Neural progenitor cell (in vitro differentiated cells): ENCODE data around the gene GSDME. TPM values are rescaled to one million over a fixed set of nuclear protein-coding genes. Genes with fewer than 3 reads are reported as not detected.

Source experiments
- DNase-seq: peaks from one replicate; pipeline ENCODE4 v3.0.0-alpha.2; 2016; ENCODE audit warnings: low spot score
- H2AFZ ChIP-seq: fragments of 200-600 bp; sonication (generic); replicated peaks from 2 replicates; pipeline ENCODE4 v1.6.1; 2016; ENCODE audit warnings: antibody characterized with exemption
- H3F3A ChIP-seq: fragments of 200-600 bp; sonication (generic); 2 replicates; pipeline ENCODE4 v1.6.1; 2016; ENCODE audit warnings: antibody characterized with exemption, low read depth
- H3K27ac ChIP-seq: fragments of 200-600 bp; sonication (generic); 2 replicates; pipeline ENCODE4 v1.5.1; 2016; ENCODE audit warnings: mild to moderate bottlenecking
- H3K27me3 ChIP-seq: fragments of 200-600 bp; sonication (generic); 2 replicates; pipeline ENCODE4 v1.6.1; 2016; ENCODE audit warnings: mild to moderate bottlenecking, moderate library complexity
- H3K36me3 ChIP-seq: fragments of 200-600 bp; sonication (generic); 2 replicates; pipeline ENCODE4 v1.5.1; 2016
- H3K4me1 ChIP-seq: fragments of 200-600 bp; sonication (generic); 2 replicates; pipeline ENCODE4 v1.6.1; 2016; ENCODE audit warnings: mixed run types
- H3K4me2 ChIP-seq: fragments of 200-600 bp; sonication (generic); 2 replicates; pipeline ENCODE4 v1.6.1; 2016
- H3K4me3 ChIP-seq: fragments of 200-600 bp; sonication (generic); 2 replicates; pipeline ENCODE4 v1.5.1; 2016
- H3K79me2 ChIP-seq: fragments of 200-600 bp; sonication (generic); 2 replicates; pipeline ENCODE4 v1.6.1; 2016; ENCODE audit warnings: low read depth
- H3K9ac ChIP-seq: fragments of 200-600 bp; sonication (generic); 2 replicates; pipeline ENCODE4 v1.6.1; 2016
- H3K9me3 ChIP-seq: fragments of 200-600 bp; sonication (generic); 2 replicates; pipeline ENCODE4 v1.5.1; 2016; ENCODE audit warnings: low read depth
- H4K20me1 ChIP-seq: fragments of 200-600 bp; sonication (generic); 2 replicates; pipeline ENCODE4 v1.6.1; 2016; ENCODE audit warnings: low read depth
- H3K27ac Mint-ChIP-seq: 3 replicates; pipeline ENCODE4 v1.8.0; 2021; ENCODE audit warnings: mixed read lengths
- H3K27me3 Mint-ChIP-seq: 2 replicates; pipeline ENCODE4 v1.8.0; 2022; ENCODE audit warnings: low read depth, mild to moderate bottlenecking, inconsistent platforms, moderate library complexity, mixed read lengths; ENCODE audit not compliant: insufficient read depth
- H3K36me3 Mint-ChIP-seq: 3 replicates; pipeline ENCODE4 v1.8.0; 2021; ENCODE audit warnings: mixed read lengths
- H3K4me1 Mint-ChIP-seq: 3 replicates; pipeline ENCODE4 v1.8.0; 2021; ENCODE audit warnings: mixed read lengths
- H3K4me3 Mint-ChIP-seq: 3 replicates; pipeline ENCODE4 v1.8.0; 2021; ENCODE audit warnings: mild to moderate bottlenecking, moderate library complexity, mixed read lengths
- H3K9me3 Mint-ChIP-seq: 3 replicates; pipeline ENCODE4 v1.8.0; 2020; ENCODE audit warnings: mixed read lengths
- EZH2 ChIP-seq: fragments of 200-600 bp; sonication (generic); IDR thresholded peaks from 2 replicates; pipeline ENCODE4 v1.6.1; 2017; ENCODE audit warnings: antibody characterized with exemption, mild to moderate bottlenecking, moderate library complexity
- EZH2phosphoT487 ChIP-seq: fragments of 200-600 bp; sonication (generic); IDR thresholded peaks from 2 replicates; pipeline ENCODE4 v1.6.1; 2017; ENCODE audit warnings: antibody characterized with exemption
- total RNA-seq: library from RNA; depleted of rRNA; stranded (reverse); fragments of >200 nt; gene quantifications from 2 replicates; pipeline ENCODE4 v1.2.3, GENCODE V29; 2015; ENCODE audit warnings: low replicate concordance
- TF ChIP-seq, protein P1 (sequence below): fragments of 200-600 bp; sonication (generic); IDR thresholded peaks from 2 replicates; pipeline ENCODE4 v1.5.1; 2017; ENCODE audit warnings: antibody characterized with exemption, mild to moderate bottlenecking

The GSDME gene
- total RNA-seq, 1 donor from 2014 or later = 15.5 TPM

DNA sequence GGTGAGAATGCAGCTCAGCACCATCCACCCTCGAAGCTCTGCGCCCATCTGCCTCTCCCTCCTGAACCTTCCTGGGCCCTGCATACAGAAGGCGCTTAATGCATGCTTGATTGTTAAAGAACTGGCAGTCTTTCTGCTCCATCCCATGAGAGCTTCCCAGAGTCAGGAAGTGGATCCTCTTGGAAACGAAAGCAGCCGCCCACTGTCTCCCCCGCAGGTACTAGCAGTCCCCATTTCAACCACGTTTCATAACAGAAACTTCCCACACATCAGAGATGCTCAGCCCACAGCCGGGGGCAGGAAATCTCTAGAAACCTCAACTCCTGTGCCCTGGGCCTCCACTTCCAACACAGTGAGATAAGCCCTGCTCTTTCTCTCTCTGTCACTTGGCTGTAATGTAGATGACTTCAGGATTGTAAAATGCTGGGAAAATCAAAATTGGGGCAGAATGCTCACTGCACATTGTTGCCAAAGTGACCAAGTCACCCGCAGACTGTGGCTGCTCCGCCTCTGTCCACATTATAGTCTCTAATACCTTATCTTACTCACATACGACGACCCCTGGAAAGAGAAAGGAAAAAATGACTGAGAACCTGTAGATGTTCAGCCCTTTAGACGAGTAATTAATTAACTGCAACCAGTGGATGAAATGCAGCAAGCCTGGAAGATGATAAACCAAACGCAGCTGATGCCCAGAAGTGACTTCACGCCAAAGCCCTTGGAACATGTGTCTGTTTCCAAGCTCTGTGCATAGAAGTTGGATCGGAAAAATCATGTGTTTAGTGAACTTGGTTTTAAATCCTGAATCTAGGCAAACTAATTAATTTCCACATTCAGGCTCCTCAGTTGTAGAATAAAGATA, 28.5 kb downstream of the GSDME start:
- Histone ChIP-seq H3K9me3 (no peaks in the 10 kb centered on the region), H3K4me2 (no peak overlapping the region), H3K9ac (no peak overlapping the region), H3K27me3 (no peaks in the 10 kb centered on the region), H2AFZ (no peak overlapping the region), H4K20me1 (no peaks in the 10 kb centered on the region), H3K36me3 (no peaks in the 10 kb centered on the region), H3K27ac (no peak overlapping the region), H3F3A (peaks cover 18% of the 10 kb centered on the region), H3K4me1 (peaks cover 8% of the 10 kb centered on the region), H3K4me3 (no peak overlapping the region), H3K79me2 (no peaks in the 10 kb centered on the region)
- no peaks in the 10 kb centered on the region for H3K27me3 Mint-ChIP-seq
- TF ChIP-seq, protein P1, sequence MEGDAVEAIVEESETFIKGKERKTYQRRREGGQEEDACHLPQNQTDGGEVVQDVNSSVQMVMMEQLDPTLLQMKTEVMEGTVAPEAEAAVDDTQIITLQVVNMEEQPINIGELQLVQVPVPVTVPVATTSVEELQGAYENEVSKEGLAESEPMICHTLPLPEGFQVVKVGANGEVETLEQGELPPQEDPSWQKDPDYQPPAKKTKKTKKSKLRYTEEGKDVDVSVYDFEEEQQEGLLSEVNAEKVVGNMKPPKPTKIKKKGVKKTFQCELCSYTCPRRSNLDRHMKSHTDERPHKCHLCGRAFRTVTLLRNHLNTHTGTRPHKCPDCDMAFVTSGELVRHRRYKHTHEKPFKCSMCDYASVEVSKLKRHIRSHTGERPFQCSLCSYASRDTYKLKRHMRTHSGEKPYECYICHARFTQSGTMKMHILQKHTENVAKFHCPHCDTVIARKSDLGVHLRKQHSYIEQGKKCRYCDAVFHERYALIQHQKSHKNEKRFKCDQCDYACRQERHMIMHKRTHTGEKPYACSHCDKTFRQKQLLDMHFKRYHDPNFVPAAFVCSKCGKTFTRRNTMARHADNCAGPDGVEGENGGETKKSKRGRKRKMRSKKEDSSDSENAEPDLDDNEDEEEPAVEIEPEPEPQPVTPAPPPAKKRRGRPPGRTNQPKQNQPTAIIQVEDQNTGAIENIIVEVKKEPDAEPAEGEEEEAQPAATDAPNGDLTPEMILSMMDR = no peak
- no peak for TF ChIP-seq EZH2phosphoT487
- no peak for TF ChIP-seq EZH2
- no peak for DNase-seq
- peaks cover 8% of the 10 kb centered on the region for H3K4me1 Mint-ChIP-seq
- H3K27ac Mint-ChIP-seq = no peak overlapping the region
- no peaks in the 10 kb centered on the region for H3K9me3 Mint-ChIP-seq
- H3K4me3 Mint-ChIP-seq = no peak overlapping the region
- H3K36me3 Mint-ChIP-seq = no peaks in the 10 kb centered on the region

- Histone ChIP-seq H3K27ac (no peak overlapping the region), H3K9ac (no peak overlapping the region), H2AFZ (no peak overlapping the region), H3K27me3 (no peaks in the 10 kb centered on the region), H3K36me3 (no peaks in the 10 kb centered on the region), H3F3A (peaks cover 18% of the 10 kb centered on the region), H3K9me3 (no peaks in the 10 kb centered on the region), H4K20me1 (no peaks in the 10 kb centered on the region), H3K4me2 (no peak overlapping the region), H3K4me1 (peaks cover 8% of the 10 kb centered on the region), H3K79me2 (no peaks in the 10 kb centered on the region), H3K4me3 (no peak overlapping the region)
- H3K36me3 Mint-ChIP-seq = no peaks in the 10 kb centered on the region
- TF ChIP-seq EZH2 (no peak), EZH2phosphoT487 (no peak)
- TF ChIP-seq, protein P1 = no peak
- no peak for DNase-seq
- H3K27ac Mint-ChIP-seq = no peak overlapping the region
- H3K4me1 Mint-ChIP-seq = peaks cover 8% of the 10 kb centered on the region
- H3K27me3 Mint-ChIP-seq = no peaks in the 10 kb centered on the region
- H3K4me3 Mint-ChIP-seq = no peak overlapping the region
- no peaks in the 10 kb centered on the region for H3K9me3 Mint-ChIP-seq
Observed at GRCh38 chr7:24728121-24728500, 29.2 kb downstream of the GSDME start.

DNA sequence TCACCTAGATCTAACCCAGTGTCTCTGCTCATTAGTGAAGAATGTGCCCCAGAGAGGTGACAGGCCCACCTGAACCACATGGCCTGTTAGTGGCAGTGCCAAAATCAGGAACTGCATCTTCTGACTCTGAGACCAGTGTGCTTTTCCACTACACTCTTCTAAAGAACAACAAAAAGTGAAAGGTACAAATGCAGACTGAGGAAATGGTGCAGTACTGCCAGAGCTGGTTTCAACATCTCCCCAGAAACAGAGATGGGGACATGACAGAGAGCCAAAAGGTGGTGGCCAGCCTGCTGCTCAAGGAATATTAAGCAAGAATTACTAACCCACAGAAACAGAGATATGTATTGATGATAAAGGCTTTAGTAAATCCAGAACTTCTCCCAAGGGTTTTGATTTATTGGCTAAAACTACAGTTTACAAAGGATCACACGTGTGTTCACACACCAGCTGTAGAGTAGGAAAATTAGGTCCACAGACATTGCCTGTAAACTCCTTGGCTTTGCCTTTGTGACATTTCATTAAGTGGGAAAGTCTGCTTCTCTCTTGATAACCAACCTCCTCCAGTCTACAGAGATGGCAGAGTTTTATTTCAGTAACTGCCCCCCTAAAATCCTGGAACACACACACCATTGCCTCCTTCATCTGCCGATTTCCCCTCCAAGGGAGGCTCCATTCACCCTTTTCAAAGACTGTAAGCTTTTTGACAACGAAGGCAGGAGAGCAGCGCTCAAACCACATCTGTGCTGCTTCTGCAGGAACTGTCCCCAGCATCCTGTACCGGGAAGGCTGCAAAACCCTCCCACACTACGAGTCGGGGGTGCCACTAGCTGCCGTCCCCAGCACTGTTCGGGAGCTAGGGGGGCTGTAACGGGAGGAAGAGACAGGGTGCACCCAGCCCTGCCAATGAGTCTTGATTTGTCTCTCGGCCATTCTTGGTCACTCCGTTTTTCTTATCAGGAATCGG, 29.8 kb downstream of the GSDME start:
- TF ChIP-seq, protein P1 = no peak
- TF ChIP-seq EZH2 = no peak
- TF ChIP-seq EZH2phosphoT487 = no peak
- H3K4me2 ChIP-seq = no peak overlapping the region
- H3K36me3 ChIP-seq = no peaks in the 10 kb centered on the region
- no peak overlapping the region for H3K27ac ChIP-seq
- peaks cover 18% of the 10 kb centered on the region for H3F3A ChIP-seq
- no peaks in the 10 kb centered on the region for H4K20me1 ChIP-seq
- Mint-ChIP-seq H3K4me3 (no peak overlapping the region), H3K27ac (peak overlapping the region; percentile 30), H3K36me3 (no peaks in the 10 kb centered on the region), H3K9me3 (no peaks in the 10 kb centered on the region), H3K27me3 (no peaks in the 10 kb centered on the region), H3K4me1 (peaks cover 15% of the 10 kb centered on the region)
- no peak for DNase-seq
- H3K9ac ChIP-seq = no peak overlapping the region
- no peak overlapping the region for H2AFZ ChIP-seq
- H3K4me3 ChIP-seq = no peak overlapping the region
- H3K9me3 ChIP-seq = no peaks in the 10 kb centered on the region
- no peaks in the 10 kb centered on the region for H3K79me2 ChIP-seq
- peaks cover 10% of the 10 kb centered on the region for H3K4me1 ChIP-seq
- no peaks in the 10 kb centered on the region for H3K27me3 ChIP-seq
